Femur (tissue), 1 donor: ENCODE measurements around the gene NCOA3.
"Not testable (repeated sequence)": the region's sequence is repeated elsewhere in the genome, so short reads cannot be mapped to it uniquely, and the experiment has no call there.

ENCODE experiments used
- DNase-seq: peaks from one replicate; pipeline ENCODE4 v3.0.0-alpha.2; 2017

NCOA3 gene

DNA sequence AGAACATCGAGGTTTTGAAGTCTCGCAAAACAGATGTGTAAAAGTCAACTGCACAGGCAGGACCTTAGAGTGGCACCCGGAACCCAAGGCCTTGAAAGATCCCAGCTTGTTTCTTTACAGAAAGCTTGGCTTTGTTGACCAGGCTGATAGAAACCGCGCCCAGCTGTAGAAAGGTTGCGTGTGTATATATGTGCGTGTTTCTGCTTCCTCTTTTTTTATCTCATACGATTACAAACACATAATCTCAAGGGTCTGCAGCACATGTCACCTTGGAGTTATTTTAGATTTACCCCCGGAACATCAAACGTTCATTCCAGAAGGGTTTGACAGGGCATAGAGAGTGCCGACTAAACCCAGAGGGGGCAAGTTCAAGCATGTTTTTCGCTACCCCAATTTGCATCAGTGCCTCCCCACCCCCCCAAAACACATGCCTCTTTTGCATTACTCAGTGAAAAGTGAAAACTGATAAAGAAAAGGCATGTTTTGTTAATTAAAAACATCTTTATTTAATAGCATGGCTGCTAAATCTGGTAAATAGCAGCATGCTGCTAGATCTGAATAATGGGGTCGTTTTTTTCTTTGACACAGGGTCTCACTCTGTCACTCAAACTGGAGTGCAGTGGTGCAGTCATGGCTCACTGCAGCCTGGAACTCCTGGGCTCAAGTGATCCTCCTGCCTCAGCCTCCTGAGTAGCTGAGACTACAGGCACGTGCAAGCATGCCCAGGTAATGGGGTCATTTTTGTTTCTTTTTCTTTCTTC lies 33.2 kb upstream of the NCOA3 start:
- DNase-seq, result no peak

DNA sequence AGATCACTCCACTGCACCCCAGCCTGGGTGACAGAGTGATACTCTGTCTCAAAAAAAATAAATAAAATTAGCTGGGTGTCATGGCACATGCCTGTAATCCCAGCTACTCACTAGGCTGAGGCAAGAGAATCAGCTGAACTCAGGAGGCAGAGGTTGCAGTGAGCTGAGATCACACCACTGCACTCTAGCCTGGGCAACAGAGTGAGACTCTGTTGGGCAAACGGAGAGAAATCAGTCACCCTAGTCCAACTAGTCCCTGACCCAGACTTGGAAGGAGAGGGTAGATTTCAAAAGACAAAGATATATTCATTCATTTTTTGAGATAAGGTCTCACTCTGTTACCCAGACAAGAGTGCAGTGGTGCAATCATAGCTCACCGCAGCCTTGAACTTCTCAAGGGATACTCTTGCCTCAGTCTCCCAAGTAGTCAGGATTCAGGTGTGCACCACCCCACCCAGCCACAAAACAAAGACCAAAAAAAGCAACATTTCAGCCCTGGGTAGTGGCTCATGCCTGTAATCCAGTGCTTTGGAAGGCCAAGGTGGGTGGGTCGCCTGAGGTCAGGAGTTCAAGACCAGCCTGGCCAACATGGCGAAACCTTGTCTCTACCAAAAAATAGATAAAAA lies 26.2 kb upstream of the NCOA3 start:
- DNase-seq, result no peak

DNA sequence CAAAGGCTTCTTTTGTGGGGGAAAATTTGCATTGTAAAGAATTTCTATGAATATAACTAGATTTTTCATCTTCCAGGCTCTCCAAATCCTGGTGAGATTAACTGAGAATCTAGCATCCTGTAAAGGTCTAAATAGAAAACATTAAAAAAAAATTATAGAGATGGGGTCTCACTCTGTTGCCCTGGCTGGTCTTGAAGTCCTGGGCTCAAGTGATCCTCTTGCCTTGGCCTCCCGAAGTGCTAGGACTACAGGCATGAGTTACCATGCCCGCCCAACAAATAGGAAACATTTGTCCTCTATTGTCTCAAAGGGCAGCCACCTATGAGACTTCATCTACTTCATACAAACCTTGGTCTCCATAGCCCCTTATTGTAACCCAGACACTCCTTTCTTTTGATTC lies 25.2 kb upstream of the NCOA3 start:
- DNase-seq, result no peak

DNA sequence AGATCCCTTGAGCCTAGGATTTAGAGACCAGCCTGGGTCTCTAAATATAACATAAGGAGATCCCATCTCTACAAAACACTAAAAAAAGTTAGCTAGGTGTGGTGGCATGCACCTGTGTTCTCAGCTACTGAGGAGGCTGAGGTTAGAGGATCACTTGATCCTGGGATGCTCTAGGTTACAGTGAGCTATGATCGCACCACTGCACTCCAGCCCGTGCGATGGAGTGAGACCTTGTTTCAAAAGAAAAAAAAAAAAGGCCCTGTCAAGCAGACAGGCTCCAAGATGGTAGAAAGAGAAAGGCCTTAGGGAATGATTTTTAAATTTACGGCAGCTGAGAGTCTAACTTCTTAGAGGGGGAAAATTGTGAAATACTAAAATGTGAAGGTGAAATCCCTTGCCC lies 22.6 kb upstream of the NCOA3 start:
- DNase-seq, result no peak

DNA sequence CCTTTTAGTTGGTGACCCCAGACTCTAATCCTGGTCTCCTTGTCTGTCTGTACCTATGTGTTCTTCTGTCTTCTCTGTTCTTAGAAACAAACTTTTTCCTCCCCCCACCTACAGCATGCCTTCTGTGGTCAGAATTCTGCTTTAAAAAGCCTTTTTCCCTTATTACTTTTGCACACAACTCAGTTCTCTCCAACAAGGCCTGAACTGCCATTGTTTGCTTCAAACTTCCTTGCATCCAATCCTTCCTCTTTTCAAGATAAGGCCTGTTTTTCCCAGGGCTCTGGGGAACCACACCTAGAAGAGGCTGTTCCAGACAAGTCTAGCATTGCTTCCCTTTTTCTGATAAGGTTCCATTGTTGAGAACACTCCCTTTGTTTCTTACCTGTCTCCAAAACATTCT lies 22.2 kb upstream of the NCOA3 start:
- DNase-seq, result no peak

DNA sequence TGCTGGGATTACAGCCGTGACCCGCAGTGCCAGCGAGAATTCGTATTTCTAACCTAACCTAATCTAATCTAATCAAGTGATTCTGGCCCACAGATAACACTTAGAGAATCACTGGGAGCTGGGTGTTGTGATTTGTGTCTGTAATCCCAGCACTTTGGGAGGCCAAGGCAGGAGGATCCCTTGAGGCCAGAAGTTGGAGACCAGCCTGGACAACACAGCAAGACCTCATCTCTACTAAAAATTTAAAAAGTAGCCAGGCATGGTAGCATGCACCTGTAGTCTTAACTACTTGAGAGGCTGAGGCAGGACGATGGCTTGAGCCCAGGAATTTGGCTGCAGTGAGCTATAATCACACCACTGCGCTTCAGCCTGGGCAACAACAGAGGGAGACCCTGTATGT lies 21.4 kb upstream of the NCOA3 start:
- DNase-seq, result no peak

DNA sequence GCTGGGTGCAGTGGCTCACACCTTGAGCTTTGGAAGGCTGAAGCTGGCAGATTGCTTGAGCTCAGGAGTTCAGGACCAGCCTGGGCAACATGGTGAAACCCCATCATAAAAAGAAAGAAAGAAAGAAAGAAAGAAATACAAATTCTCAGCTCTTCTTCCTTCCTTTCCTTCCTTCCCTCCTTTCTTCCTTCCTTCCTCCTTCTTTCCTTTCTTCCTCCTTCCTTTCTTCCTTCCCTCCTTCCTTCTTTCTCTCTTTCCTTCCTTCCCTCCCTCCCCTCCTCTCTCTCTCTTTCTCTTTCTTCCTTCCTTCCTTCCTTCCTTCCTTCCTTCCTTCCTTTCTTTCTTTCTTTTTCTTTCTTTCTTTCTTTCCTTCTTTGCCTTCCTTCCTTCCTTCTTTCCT lies 21.0 kb upstream of the NCOA3 start:
- no peak for DNase-seq

DNA sequence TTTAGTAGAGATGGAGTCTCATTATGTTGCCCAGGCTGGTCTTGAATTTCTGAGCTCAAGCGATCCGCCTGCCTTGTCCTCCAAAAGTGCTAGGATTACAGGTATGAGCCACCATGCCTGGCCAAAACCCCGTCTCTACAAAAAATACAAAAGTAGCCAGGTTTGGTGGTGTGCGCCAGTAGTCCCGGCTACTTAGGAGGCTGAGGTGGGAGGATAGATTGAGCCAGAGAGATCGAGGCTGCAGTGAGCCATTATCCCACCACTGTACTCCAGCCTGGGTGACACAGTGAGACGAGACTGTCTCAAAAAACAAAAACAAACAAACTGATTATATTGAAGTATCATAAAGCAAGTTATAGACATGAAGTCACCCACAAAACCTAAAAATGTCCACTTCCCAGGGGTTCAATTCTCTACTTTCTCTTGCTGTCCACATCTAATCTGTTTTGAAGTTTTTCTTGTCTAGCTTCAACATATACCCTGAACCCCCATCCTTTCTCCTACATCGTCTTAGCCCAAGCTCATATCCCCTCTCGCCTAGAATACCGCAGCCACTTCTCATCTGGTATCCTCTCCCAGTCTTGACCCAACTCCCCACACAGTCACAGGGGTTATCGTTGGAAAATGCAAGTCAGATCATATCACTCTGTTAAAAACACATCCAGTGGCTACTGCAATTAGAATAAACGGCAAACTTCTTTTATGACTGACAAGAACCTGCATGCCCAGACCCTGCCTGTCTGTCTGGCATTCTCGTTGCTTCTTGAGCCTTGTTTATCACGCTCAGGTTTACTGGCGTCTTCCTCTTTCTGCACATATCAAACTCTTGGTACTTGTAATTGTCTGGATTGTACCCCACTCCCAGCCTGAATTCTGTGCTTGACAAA lies 20.1 kb upstream of the NCOA3 start:
- DNase-seq, result no peak

DNA sequence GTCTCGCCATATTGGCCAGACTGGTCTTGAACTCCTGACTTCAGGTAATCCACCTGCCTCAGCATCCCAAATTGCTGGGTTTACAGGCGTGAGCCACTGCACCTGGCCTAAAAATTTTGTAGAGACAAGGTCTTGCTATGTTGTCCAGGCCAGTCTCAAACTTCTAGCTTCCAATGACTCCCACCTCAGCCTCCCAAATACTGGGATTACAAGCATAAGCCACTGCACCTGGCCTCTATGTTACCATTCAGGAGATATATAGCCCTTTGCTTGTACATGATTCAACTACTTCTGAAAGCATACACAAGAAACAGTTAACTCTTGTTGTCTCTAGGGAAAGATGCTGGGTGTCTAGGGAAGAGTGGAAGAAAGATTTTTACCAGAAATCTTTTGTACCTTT lies 19.0 kb upstream of the NCOA3 start:
- DNase-seq, result no peak

DNA sequence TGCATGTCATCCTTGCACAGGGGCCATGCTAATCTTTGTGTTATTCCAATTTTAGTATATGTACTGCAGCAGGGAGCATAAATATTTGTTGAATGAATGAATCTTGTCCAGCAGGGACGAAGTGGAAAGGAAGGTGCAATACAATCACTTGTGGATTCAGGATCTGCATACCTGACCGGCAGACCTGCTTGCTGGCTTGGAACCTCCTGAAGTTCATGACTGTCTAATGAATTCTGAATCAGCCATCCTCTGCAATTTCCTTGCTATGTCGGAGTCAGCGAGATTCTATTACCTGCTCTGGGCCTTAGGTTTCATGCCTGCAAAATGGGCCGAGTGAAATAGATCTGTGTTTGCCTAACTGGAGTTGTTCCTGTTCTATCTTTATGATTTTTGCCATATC lies 17.4 kb upstream of the NCOA3 start:
- DNase-seq, result no peak

DNA sequence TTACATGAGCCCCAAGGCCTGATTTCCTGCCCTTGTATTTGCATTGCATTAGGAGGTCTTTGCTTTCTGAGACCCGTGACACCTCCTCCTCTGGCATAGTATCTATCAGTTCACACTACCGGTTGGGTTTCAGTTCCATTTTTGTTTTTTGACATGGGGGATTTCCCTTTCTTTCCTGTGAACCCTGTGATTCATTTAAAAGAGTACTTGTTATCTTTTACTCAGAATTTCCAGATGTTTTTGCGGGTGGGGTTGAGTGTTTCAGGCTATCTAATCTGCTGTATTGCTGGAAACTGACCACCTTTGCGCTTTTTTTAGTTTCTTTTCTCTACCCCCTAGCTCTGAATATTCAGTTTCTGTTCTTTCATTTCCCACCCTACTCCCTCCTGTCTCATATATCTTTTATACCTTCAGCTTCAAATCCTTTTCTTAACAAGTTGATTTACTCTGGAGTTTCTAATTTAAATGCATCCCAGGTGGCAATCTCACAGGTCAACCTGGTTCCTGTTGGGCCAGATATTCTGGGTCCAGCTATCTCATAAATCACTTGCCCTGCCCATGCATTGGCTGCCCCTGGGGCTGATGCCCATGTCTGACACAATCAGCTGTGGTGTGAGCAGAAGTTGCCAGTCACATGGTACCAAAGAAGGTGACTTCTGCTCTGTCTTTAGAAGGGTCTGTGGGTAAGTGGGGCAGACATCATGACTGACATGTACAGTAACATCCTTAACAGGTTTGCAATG lies 14.3 kb upstream of the NCOA3 start:
- no peak for DNase-seq

DNA sequence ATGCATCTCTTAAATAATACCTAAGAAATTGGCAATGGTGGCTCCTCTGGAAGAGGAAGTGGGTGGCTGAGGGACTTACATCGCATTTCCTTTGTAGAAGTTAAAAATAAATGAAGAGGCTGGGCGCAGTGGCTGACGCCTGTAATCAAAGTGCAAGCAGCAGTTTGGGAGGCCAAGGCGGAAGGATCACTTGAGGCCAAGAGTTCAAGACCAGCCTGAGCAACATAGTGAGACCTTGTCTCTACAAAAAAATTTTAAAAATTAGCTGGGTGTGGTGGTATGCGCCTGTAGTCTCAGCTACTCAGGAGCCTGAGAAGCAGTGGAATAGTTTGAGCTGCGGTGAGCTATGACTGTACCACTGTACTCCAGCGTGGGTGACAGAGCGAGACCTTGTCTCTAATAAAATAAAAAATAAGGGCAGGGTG lies 12.2 kb upstream of the NCOA3 start:
- no peak for DNase-seq

DNA sequence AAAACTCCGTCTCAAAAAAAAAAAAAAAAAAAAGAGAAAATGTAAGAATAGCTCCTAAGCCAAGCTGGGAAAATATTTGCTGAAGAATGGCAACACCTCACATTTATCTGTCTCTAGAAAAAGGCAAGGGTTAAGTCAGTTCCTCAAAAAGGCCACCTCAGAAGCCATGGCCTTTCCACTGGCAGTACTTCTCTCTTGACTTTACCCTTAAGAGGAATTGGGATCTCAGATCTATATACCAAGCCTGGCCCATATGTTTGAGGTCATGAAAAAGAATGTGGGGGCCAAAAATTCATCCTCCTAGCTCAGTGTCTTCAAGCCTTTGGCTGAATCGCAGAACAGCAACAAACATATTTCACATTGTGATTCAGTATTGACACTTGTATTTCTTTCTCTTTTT lies 10.9 kb upstream of the NCOA3 start:
- DNase-seq, result no peak

DNA sequence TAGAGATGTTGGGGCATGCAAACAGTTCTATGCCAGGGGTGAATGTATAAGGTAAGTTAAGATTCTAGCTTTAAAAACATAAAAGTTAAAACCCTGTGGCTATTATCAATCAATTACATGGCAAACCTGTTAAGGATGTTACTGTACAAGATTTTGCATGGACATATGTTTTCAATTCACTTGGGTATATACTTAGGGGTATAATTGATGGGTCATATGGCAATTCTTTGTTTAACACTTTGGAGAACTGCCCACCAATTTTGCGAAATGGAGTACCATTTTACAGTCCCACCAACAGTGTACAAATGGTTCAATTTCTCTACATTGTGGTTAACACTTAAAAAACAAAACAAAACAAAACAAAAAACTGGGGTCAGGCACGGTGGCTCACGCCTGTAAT lies 9.4 kb upstream of the NCOA3 start:
- DNase-seq, result no peak

DNA sequence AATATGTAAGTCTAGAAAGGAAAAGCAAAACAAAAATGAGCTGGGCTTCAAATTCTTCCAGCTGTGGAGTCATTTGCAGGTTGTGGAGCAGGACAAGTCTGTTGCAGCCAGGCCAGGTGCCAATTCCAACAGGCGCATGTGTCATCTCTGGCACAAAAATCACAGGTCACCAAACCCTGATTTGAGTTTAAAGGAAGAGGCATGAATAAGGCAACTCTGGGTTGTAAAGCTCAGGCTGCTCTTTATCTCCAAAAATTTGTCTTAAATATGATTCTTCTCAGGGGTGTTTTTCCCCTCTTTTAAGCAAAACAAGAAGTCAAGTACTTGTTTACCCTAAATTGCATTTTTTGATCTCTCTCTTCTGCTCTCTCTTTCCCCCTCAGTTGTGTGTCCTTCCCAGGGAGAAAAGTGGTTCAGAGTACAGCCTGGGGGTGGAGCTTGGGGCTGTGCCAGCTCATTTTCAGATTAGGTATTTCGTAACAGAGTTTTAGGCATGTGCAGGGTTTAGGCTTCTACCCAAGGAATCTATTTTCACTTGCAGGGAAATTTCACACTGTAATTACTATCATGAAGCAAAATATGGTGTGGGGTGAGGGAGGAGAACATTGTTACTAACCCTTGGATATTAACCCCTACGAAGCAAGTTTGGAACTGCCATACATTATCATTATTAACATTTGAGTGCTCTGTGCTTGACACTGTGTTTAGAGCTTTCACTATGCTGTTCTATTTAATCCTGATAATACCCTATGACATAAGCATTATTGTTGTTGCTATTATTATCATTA lies 8.3 kb upstream of the NCOA3 start:
- peak; percentile 74 for DNase-seq

DNA sequence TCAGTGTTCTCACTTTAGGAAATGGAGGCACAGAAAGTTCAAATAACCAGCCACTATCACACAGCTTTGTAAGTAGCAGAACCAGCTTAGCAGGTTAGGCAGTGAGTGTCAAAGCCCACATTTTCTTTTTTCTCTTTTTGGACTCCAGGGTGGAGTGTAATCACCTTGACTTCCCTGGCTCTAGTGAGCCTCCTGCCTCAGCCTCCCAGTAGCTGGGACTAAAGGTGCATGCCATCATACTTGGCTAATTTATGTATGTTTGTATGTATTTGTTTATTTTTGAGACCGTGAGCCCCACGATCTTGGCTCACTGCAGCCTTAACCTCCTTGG lies 7.8 kb upstream of the NCOA3 start:
- DNase-seq, result no peak

DNA sequence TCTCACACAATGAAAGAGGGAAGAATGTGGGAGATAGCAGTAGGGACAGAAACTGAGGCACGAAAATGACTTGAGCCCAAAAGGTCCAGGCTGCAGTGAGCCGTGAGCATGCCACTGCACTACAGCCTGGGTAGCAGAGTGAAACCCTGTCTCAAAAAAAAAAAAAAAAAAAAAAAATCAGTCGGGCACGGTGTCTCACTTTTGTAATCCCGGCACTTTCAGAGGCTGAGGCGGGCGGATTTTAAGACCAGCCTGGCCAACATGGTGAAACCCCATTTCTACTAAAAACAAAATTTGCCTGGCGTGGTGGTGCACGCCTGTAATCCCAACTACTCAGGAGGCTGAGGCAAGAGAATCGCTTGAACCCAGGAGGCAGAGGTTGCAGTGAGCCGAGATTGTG lies 7.1 kb upstream of the NCOA3 start:
- DNase-seq, result not testable (repeated sequence)

DNA sequence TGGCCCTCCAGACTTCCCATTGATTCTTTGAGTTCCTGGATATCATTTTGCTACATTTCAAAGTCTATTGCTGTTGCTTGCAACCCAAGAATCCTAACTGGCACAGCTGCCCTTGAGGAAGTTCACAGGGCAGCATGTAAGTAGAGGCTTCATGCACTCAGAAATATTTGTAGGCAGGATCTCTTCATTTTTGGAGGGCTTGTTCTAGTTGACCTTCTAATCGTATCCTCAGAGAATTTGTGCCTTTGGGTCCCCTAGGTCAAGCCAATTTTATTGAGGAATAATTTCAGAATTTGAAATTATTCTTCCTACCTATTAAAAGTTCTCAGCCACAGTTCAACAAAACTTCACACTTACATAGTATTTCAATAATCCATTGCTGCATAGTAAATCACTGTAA lies 5.6 kb upstream of the NCOA3 start:
- DNase-seq, result no peak

DNA sequence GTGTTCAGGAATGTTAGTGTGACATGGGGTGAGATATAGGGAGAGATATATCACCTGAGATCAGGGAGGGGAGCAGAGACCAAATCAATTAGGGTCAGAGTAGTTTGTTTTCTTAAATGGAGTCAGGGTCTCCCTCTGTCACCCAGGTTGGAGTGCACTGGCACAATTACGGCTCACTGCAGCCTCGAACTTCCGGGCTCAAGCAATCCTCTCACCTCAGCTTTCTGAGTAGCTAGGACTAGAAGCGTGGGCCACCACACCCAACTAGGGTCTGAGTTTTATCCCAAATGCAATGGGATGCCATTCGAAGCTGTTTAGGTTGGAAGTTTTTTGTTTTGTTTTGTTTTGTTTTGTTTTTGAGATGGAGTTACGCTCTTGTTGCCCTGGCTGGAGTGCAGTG lies 3.1 kb upstream of the NCOA3 start:
- DNase-seq, result no peak

DNA sequence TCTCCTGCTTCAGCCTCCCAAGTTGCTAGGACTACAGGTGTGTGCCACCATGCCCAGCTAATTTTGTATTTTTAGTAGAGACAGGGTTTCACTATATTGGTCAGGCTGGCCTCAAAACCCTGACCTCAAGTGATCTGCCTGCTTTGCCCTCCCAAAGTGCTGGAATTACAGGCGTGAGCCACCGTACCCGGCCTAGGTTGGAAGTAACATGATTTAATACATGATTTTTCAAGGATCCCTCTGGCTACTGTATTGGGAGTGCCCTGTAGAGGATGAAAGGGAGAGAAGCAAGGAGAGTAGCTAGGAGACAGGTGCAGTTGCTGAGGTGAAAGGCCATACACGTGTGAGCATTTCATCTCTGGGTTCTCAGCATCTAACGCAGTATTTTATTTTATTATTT lies 2.6 kb upstream of the NCOA3 start:
- no peak for DNase-seq

DNA sequence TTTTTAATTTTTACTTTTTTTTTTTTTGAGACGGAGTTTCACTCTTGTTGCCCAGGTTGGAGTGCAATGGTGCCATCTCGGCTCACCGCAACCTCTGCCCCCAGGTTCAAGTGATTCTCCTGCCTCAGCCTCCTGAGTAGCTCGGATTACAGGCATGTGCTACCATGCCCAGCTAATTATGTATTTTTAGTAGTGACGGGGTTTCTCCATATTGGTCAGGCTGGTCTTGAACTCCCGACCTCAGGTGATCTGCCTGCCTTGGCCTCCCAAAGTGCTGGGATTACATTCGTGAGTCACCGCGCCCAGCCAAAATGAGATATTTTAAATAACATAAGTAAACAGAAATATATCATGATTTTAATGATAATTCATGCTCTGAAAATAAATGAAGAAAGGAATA lies 1.6 kb upstream of the NCOA3 start:
- DNase-seq, result not testable (repeated sequence)

DNA sequence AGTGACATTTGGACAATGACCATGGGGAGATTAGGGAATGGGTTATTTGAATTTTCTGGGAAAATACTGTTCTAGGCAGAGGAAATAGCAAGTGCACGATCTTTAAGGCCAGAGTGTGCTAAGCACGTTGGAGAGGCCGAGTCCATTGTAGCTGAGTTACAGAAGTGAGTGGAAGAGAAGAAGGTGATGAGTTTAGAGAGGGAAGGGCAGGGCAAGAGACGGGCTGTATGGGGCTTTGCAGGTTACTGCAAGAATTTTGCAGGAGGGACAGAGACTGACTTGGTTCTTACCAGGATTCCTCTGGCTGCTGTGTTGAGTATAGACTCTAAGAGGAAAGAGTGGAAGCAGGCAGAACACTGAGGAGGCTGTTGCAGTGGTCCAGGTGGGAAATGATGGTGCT lies 1.1 kb upstream of the NCOA3 start:
- no peak for DNase-seq

DNA sequence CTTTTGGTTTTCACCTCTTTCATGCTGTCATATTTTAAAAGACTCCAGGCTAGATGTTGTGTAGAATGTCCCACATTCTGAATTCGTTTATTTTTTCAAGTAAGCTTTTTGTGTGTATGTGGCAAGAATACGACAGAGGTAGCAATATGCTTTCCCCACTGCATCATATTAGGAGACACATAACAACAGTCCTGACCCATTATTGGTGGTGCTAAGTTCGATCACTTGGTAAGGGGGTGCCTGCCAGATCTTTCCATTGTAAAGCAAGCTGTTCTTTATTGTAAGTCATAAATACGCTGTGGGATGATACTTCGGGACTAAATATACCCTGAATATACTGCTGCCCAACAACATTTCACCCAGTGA lies 588 bp upstream of the NCOA3 start:
- no peak for DNase-seq
